Amniotic epithelial cell (primary cell): Measurements from ENCODE around the gene RUFY4.
"Not testable (repeated sequence)": the region's sequence is repeated elsewhere in the genome, so short reads cannot be mapped to it uniquely, and the experiment has no call there.

Experiments used
- DNase-seq: peaks from one replicate; pipeline ENCODE4 v3.0.0-alpha.2; 2010; ENCODE audit warnings: low read depth

RUFY4 gene

GRCh38 chr2:218086478-218086877 is 17.4 kb downstream of the RUFY4 start:
- DNase-seq = peak; percentile 36

DNA sequence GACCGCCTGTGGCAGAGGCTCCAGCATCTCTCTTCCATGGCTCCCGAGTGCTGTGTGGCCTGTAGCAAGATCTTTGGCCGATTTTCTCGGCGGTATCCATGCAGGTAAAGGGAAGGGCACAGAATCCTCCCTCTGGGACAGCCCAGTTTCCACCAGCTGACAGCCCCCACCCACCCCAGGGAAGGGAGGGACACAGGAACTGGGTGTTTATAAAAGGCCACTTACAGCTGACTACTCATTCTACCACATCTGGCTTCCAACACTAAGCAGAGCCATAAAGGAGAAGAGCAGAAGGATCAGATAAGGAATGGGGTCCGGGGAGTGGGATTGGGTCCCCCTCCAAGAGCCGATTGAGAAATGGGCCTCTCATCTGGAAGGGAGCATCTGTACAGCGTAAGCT is 20.2 kb downstream of the RUFY4 start:
- DNase-seq = no peak

- peak; percentile 82 for DNase-seq
These were observed 22.7 kb downstream of the RUFY4 start for GRCh38 chr2:218091746-218092145.

DNA sequence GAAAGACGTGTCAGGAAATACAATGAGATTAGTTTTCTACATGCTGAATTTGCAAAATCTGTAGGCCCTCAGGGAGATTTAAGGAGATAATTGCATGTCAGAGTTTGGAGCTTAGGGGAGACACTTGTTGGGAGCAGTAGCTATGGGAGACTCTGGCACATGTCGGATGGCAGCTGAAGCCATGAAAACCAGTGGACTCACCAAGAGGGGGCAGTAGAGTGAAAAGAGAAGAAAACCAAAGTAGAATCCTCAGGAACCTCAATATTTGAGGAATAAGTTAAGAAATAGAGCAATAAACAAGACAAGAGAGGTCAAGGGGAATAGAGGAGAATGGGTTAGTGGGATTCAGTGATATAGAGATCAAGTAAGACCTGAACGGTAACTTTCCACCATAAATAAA is 24.8 kb downstream of the RUFY4 start:
- DNase-seq = no peak

GRCh38 chr2:218095853-218096252 is 26.8 kb downstream of the RUFY4 start:
- DNase-seq = no peak

GRCh38 chr2:218097975-218098374 is 28.9 kb downstream of the RUFY4 start:
- no peak for DNase-seq

- DNase-seq = not testable (repeated sequence)
These were observed 39.8 kb downstream of the RUFY4 start for GRCh38 chr2:218108834-218109233.

DNA sequence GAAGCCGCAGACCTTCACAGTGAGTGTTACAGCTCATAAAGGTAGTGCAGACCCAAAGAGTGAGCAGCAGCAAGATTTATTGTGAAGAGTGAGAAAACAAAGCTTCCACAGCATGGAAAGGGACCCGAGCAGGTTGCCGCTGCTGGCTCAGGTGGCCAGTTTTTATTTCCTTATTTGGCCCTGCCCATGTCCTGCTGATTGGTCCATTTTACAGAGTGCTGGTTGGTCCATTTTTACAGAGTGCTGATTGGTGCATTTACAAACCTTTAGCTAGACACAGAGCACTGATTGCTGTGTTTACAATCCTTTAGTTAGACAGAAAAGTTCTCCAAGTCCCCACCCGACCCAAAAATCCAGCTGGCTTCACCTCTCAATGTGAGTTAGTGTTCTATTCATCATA is 52.7 kb downstream of the RUFY4 start:
- DNase-seq = not testable (repeated sequence)

- not testable (repeated sequence) for DNase-seq
These were observed 53.2 kb downstream of the RUFY4 start for GRCh38 chr2:218122286-218122685.

DNA sequence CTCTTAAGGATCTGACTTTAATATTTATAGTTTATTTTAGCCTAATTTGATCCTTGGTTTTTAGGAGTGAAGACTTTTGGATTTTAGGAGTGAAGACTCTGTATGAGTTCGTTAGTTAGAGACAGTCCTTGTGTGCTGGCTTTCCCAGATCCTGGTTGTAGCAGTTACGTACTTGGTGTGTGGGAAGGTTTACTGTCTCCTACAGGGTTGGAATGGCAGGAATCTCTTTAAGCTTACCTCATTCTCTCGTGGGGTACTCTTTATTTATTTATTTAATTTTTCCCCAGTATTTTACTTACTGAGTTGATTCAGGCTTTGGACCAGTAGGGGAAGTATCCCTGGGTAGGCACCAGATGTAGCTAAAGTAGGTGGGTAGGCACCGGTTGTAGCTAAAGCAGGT is 54.9 kb downstream of the RUFY4 start:
- DNase-seq = peak; percentile 16

DNA sequence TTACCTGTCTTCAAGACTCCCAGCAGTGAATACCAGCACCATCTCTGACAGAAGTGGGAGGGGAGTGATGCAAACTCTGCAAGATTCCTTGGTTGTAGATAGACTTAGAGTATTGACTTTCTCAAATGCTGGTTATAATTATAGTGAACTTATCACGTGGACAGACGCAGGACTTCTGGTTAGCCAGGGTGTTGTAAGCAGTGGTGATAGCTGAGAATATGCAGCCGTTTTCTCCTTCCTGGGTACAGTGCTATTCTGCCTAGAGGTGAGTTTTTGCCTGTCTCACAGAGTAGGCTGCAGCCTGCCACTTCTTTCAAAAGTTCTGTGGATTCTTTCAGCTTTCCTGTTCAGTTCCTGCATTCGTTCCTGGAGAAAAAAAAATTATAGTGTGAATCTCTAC is 56.0 kb downstream of the RUFY4 start:
- DNase-seq = no peak

DNA sequence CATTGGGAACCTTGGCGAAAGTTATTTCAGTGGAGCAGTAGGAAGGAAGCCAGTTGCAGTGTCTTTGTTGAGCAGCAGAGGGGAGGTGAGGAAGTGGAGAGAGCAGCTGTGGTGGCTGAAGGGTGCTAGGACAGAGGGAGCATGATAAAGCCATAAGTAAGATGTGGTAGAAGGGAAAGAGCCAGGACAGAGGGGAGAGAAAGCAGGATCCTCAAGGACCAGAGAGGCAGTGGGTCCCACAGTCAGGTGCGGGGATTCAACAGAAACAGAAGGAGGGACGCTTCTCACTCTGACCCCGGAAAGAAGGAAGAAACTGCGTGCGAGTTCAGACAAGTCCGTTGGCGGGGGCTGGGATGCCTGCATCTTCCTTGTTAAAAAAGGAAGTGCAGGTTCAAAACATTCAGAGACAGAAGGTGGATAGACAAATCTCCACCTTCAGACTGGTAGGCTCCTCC is 56.6 kb downstream of the RUFY4 start, which contains the start of gene CXCR2:
Gene CXCR2, plus strand, starts transcription at position 403 of the 455 bp plus-strand sequence. CDS start 8,774 bp downstream, outside the sequence.
- DNase-seq = no peak

DNA sequence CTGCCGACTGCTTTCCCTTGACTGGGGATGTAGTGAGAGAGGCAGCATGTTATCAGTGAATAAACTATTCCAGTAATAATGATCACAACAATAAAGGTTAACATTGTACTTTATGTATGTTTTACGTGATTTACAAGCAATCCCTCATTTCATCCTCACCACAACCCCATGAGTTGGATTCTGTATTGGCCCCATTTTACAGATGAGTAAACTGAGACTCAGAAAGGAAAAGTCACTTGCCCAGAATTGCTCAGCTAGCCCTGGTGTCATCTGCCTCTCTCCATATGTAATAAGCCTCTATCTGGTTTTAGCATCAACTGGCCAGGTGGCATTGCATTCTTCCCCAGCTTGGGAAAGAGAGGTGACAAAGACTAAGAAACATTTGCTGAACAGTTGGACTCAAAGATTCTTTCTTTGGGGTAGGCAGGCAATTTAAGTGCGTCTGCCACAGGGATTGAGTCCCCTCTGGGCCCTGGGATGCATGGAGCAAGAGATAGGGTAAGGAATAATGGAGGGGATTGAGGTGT is 58.9 kb downstream of the RUFY4 start:
- DNase-seq = no peak

DNA sequence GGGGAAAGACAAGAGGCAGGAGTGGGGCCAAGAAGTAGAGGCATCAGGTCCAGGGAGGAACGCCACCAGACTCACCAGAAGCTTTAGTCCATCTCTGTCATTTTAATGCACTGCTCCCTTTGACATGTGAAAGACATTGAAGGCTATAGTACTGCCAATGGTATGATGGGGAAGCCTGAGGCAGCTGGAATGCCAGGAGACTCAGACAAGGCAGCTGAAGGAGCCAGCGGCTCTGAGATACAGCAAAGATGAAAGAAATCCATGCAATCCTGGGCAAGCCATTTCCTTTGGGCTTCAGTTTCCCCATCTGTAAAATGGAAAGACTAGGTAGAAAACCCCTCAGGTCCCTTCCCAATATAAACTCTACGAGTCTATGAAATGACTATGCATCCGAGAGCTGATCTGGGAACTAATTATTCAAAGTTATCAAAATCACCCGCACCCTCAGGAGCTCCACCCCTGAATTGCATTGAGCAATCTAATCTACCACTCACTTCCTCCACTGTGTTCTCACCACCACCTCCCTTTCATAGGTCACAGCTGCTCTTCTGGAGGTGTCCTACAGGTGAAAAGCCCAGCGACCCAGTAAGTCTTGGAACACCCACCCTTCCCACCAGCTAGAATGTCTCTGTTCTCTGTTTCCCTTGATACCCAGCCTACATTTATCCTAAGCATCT is 59.9 kb downstream of the RUFY4 start:
- no peak for DNase-seq

DNA sequence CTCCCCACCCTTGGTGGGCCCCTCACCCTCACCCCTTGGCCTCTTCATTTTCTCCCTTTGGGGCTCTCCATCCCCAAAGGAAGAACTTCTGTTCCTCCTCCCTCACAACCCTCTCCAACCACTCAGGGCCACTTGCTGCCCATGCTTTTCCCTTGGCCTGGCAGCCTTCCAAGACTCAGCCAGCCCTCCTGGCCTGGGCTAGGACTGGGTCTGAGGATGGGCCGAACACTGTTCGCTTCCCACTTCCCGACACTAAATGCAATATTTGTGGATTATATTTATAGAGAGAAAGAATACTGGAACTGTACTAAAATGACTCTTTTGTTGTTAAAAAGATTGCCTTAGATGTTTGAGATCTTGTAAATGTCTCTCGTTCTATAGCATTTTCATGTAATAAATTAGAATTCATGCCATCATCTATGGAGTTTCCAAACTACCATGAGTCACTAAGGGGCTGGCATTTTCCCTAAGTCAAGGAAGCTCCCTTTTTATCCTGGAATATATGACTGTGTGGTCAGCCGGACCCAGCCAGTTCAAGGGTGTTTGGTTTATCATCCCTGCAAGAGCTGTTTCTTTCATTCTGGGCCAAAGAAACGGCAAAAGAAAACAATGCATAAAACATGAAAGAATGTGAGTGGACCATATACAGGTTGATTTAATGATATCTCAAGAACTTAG is 60.5 kb downstream of the RUFY4 start:
- DNase-seq = peak; percentile 64

- no peak for DNase-seq
These were observed 61.3 kb downstream of the RUFY4 start for GRCh38 chr2:218130377-218130776.

DNA sequence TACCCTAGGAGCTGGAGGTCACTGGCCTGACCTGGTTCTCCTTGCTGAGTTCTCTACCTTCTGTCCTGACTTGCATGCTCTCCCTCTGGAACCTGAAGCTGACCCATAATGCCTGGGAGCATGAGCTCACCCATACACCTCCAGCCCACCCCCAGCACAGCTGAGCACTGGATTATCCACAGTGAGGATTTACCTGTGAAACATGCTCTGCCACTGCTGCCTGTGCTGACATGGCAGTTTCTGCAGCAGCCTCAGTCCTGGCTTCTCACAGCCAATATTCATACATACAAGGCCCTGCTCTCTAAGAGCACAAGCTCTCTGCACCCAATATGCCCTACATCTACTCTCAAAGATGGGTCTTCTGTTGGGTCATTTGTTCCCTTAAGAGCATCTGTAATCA is 61.8 kb downstream of the RUFY4 start:
- no peak for DNase-seq

DNA sequence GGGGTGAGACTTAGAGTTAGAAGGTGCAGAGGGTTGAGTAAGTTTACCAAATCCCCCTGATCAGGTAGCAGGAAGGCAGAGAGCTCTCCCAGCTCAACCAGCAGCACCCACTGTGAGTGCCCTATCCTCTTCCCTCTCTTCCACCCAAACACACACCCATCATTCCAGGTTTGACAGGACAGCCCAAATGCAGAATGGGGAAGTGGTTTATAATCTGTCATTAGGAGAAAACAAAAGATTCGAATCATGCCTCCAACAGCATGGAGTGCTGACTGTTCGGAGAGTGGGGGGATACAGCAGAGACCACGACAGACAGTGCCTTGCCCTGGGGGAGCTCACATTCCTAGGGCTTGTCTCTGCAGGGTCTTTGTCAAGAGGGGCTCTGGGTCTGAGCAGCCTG is 68.5 kb downstream of the RUFY4 start:
- DNase-seq = no peak

DNA sequence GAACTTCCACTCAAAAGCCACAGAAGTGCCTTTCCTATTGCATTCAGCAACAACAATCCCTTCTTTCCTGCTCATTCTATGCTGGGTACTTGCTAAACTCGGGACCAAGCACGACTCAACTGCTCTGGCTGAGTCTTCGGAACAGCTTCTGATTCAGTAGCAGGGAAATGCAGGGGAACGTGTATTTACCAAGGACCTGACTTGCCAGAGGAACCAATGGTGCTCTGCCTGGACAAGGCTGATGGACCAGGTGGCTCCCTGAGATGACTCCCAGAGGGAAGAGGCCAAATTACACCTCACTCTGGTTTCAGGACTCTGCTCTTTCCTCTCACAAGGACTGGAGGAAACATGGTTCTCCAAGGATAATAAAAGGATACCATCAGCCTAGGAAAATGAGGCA is 69.0 kb downstream of the RUFY4 start:
- no peak for DNase-seq
